SU-DHL-6 (cell line): Measurements from ENCODE around the gene SPDEF.

Experiments
- H2AFZ ChIP-seq: fragments of 200-600 bp; sonication (generic); 2 replicates; pipeline ENCODE4 v1.6.1; 2014; ENCODE audit warnings: low read depth, mild to moderate bottlenecking, moderate library complexity, mixed read lengths, antibody characterized with exemption, low read length; ENCODE audit not compliant: severe bottlenecking
- H3F3A ChIP-seq: fragments of 200-600 bp; shearing (Covaris generic); 2 replicates; pipeline ENCODE4 v1.6.0; 2016; ENCODE audit warnings: antibody characterized with exemption, mild to moderate bottlenecking; ENCODE audit not compliant: insufficient read depth
- H3K27ac ChIP-seq: fragments of 200-600 bp; sonication (generic); 2 replicates; pipeline ENCODE4 v1.5.1; 2016; ENCODE audit warnings: low read depth, mild to moderate bottlenecking, low read length, moderate library complexity, mixed read lengths
- H3K27me3 ChIP-seq: fragments of 200-600 bp; sonication (generic), shearing (Covaris generic); 2 replicates; pipeline ENCODE4 v1.6.0; 2014; ENCODE audit warnings: mild to moderate bottlenecking, low read length
- H3K36me3 ChIP-seq: fragments of 200-600 bp; sonication (generic); 2 replicates; pipeline ENCODE4 v1.6.1; 2014; ENCODE audit warnings: mild to moderate bottlenecking, low read length, mixed read lengths
- H3K4me2 ChIP-seq: fragments of 300-600, 200-600 bp; shearing (Covaris generic), sonication (generic); 2 replicates; pipeline ENCODE4 v1.6.0; 2014; ENCODE audit warnings: low read length, low read depth, mild to moderate bottlenecking; ENCODE audit not compliant: poor library complexity, severe bottlenecking
- H3K4me3 ChIP-seq: fragments of 200-600 bp; sonication (generic); 2 replicates; pipeline ENCODE4 v1.5.1; 2014; ENCODE audit warnings: antibody characterized with exemption, low read length, mild to moderate bottlenecking, mixed read lengths; ENCODE audit not compliant: insufficient read depth, poor library complexity, severe bottlenecking
- H3K79me2 ChIP-seq: fragments of 200-600 bp; sonication (generic); 2 replicates; pipeline ENCODE4 v1.6.1; 2014; ENCODE audit warnings: mild to moderate bottlenecking, low read length, moderate library complexity; ENCODE audit not compliant: insufficient read depth
- H3K9ac ChIP-seq: fragments of 200-600 bp; sonication (generic); 2 replicates; pipeline ENCODE4 v1.7.0; 2014; ENCODE audit warnings: mild to moderate bottlenecking, low read length
- H3K9me2 ChIP-seq: fragments of 200-600 bp; sonication (generic); replicated peaks from 2 replicates; pipeline ENCODE4 v1.6.1; 2014; ENCODE audit warnings: low read length; ENCODE audit not compliant: insufficient read depth
- H3K9me3 ChIP-seq: fragments of 200-600 bp; sonication (generic); 2 replicates; pipeline ENCODE4 v1.6.1; 2014; ENCODE audit warnings: low read length, mixed read lengths; ENCODE audit not compliant: insufficient read depth
- H4K20me1 ChIP-seq: fragments of 200-600 bp; sonication (generic); 2 replicates; pipeline ENCODE4 v1.6.1; 2014; ENCODE audit warnings: low read depth, mild to moderate bottlenecking, antibody characterized with exemption, low read length, moderate library complexity, mixed read lengths
- CTCF ChIP-seq: fragments of 200-600 bp; sonication (generic); IDR thresholded peaks from one replicate; pipeline ENCODE4 v1.5.1; 2017; ENCODE audit warnings: antibody characterized with exemption, mild to moderate bottlenecking, low read length, moderate library complexity; ENCODE audit not compliant: insufficient read depth, poor library complexity, severe bottlenecking
- EZH2phosphoT487 ChIP-seq: fragments of 200-600 bp; sonication (generic), shearing (Covaris generic); conservative IDR thresholded peaks from 2 replicates; pipeline ENCODE4 v1.6.1; 2018; ENCODE audit warnings: mild to moderate bottlenecking, antibody characterized with exemption, low read length, moderate library complexity, mixed read lengths

Gene SPDEF

GRCh38 chr6:34506718-34507117 lies 49.4 kb downstream of the SPDEF start:
- Histone ChIP-seq H2AFZ (no peak overlapping the region), H3K4me3 (no peak overlapping the region), H3K27ac (no peak overlapping the region), H4K20me1 (no peaks in the 10 kb centered on the region), H3K4me2 (no peak overlapping the region), H3K27me3 (no peaks in the 10 kb centered on the region), H3K36me3 (peaks cover 7% of the 10 kb centered on the region), H3K9ac (no peak overlapping the region), H3F3A (peaks cover 8% of the 10 kb centered on the region), H3K79me2 (no peaks in the 10 kb centered on the region), H3K9me3 (peaks cover 5% of the 10 kb centered on the region; the same call in 1 of the 2 replicates), H3K9me2 (no peaks in the 10 kb centered on the region)
- TF ChIP-seq CTCF = no peak
- no peak for TF ChIP-seq EZH2phosphoT487

GRCh38 chr6:34497411-34497810 lies 58.7 kb downstream of the SPDEF start:
- H3K79me2 ChIP-seq = no peaks in the 10 kb centered on the region
- H3K9me3 ChIP-seq = no peaks in the 10 kb centered on the region
- no peak overlapping the region for H3K4me2 ChIP-seq
- no peaks in the 10 kb centered on the region for H3K9me2 ChIP-seq
- H3K27me3 ChIP-seq = no peaks in the 10 kb centered on the region
- no peak for TF ChIP-seq CTCF
- no peak for TF ChIP-seq EZH2phosphoT487
- H2AFZ ChIP-seq = no peak overlapping the region
- H3K36me3 ChIP-seq = peaks cover 4% of the 10 kb centered on the region; the same call in 1 of the 2 replicates
- H3K4me3 ChIP-seq = no peak overlapping the region
- no peaks in the 10 kb centered on the region for H3F3A ChIP-seq
- no peak overlapping the region for H3K9ac ChIP-seq
- H4K20me1 ChIP-seq = no peaks in the 10 kb centered on the region
- H3K27ac ChIP-seq = no peak overlapping the region

- peaks cover 4% of the 10 kb centered on the region; the same call in 1 of the 2 replicates for H3K36me3 ChIP-seq
- H3K27me3 ChIP-seq = no peaks in the 10 kb centered on the region
- no peak overlapping the region for H3K4me3 ChIP-seq
- no peak overlapping the region for H3K27ac ChIP-seq
- TF ChIP-seq CTCF (no peak), EZH2phosphoT487 (no peak)
- H3K4me2 ChIP-seq = no peak overlapping the region
- H4K20me1 ChIP-seq = no peaks in the 10 kb centered on the region
- H3K79me2 ChIP-seq = no peaks in the 10 kb centered on the region
- no peaks in the 10 kb centered on the region for H3F3A ChIP-seq
- H3K9me3 ChIP-seq = no peaks in the 10 kb centered on the region
- no peak overlapping the region for H3K9ac ChIP-seq
- H3K9me2 ChIP-seq = no peaks in the 10 kb centered on the region
- no peak overlapping the region for H2AFZ ChIP-seq
These were observed 59.9 kb downstream of the SPDEF start for GRCh38 chr6:34496103-34496685.
